HepG2 (cell line): Measurements from ENCODE around the gene TAS2R4. TPM values are rescaled to one million over a fixed set of nuclear protein-coding genes. Genes with fewer than 3 reads are reported as not detected.

Experiments used
- ATAC-seq: fragments of 200-7000 bp; cut with Tn5 transposase; 3 replicates; pipeline ENCODE4 v1.9.1; 2020; ENCODE audit warnings: mild to moderate bottlenecking, moderate library complexity
- BruUV-seq: library from RNA; stranded (reverse); fragments of 400-500 nt; replicated peaks from 2 replicates; lab custom pipeline; 2021; lab: Mats Ljungman, UMichigan
- CTCF ChIA-PET: fragments of 300-600 bp; formaldehyde crosslinking; extraction: SDS; loops from one replicate; lab custom pipeline; 2021; ENCODE audit warnings: low total read pairs, inconsistent platforms, low intra/inter-chr PET ratio; lab: Yijun Ruan, JAX
- POLR2A ChIA-PET: fragments of 350-600 bp; sonication (Branson Sonifier 250); formaldehyde crosslinking; loops from one replicate; lab custom pipeline; 2020; ENCODE audit warnings: antibody characterized with exemption, inconsistent platforms; lab: Yijun Ruan, JAX
- DNase-seq: peaks from one replicate; pipeline ENCODE4 v3.0.0-alpha.2; 2015; ENCODE audit warnings: low spot score
- FAIRE-seq: peaks from 3 replicates; lab custom pipeline; 2011; peaks lifted over from hg19 to GRCh38; lab: Jason Lieb, UNC
- H2AFZ ChIP-seq: one replicate; pipeline ENCODE4 v1.6.1; 2011; ENCODE audit warnings: low read length, inconsistent platforms
- H3K27ac ChIP-seq: fragments of 300-600 bp; 3 replicates; pipeline ENCODE4 v1.8.0; 2011; ENCODE audit warnings: mixed run types, mild to moderate bottlenecking, mixed read lengths, low read length, inconsistent platforms; ENCODE audit not compliant: insufficient read depth; ENCODE audit errors: extremely low read length
- H3K27me3 ChIP-seq, 2 experiments: fragments of 200-600 bp in 1 of 2; 2 replicates in 1 of 2; 3 replicates in 1 of 2; pipeline versions ENCODE4 v1.6.0 to v1.8.0; 2011; ENCODE audit warnings: low read length in 2 of 2, mild to moderate bottlenecking in 2 of 2, moderate library complexity in 2 of 2, inconsistent platforms in 1 of 2; ENCODE audit not compliant: insufficient read depth in 2 of 2, control insufficient read depth in 1 of 2
- H3K36me3 ChIP-seq, 2 experiments: fragments of 200-600 bp in 1 of 2; replicated peaks in 1 of 2; 2 replicates in 1 of 2; 3 replicates in 1 of 2; pipeline versions ENCODE4 v1.5.1 to v1.8.0; 2011; ENCODE audit warnings: low read length in 2 of 2, inconsistent platforms in 1 of 2; ENCODE audit not compliant: insufficient read depth in 2 of 2, control insufficient read depth in 1 of 2
- H3K4me1 ChIP-seq: 2 replicates; pipeline ENCODE4 v1.5.1; 2012; ENCODE audit warnings: low read length, inconsistent platforms; ENCODE audit not compliant: insufficient read depth
- H3K4me2 ChIP-seq: 2 replicates; pipeline ENCODE4 v1.6.0; 2011; ENCODE audit warnings: low read depth, low read length, inconsistent platforms
- H3K4me3 ChIP-seq, 3 experiments: fragments of 200-600 bp in 1 of 3; sonication (generic), shearing (Covaris generic) in 1 of 3; replicated peaks in 1 of 3; 2 replicates each; pipeline ENCODE4 v1.5.1; 2011 to 2016; ENCODE audit warnings: low read length in 3 of 3, inconsistent platforms in 2 of 3, low read depth in 2 of 3, mild to moderate bottlenecking in 2 of 3, control low read depth in 1 of 3, mixed read lengths in 1 of 3; ENCODE audit not compliant: insufficient read depth in 1 of 3
- H3K79me2 ChIP-seq: one replicate; pipeline ENCODE4 v1.6.1; 2011; ENCODE audit warnings: low read length, inconsistent platforms; ENCODE audit not compliant: insufficient read depth
- H3K9ac ChIP-seq: 2 replicates; pipeline ENCODE4 v1.6.0; 2011; ENCODE audit warnings: mild to moderate bottlenecking, low read depth, low read length, inconsistent platforms; ENCODE audit not compliant: insufficient read depth
- H3K9me3 ChIP-seq: 2 replicates; pipeline ENCODE4 v1.5.1; 2012; ENCODE audit warnings: mild to moderate bottlenecking, low read length
- H4K20me1 ChIP-seq: 2 replicates; pipeline ENCODE4 v1.6.0; 2011; ENCODE audit warnings: inconsistent platforms, mild to moderate bottlenecking, low read length, moderate library complexity; ENCODE audit not compliant: insufficient read depth
- HES4 ChIP-seq: sonication (generic); formaldehyde crosslinking; IDR thresholded peaks from 2 replicates; pipeline ENCODE4 v1.9.0; 2021; ENCODE audit warnings: mild to moderate bottlenecking, missing genetic modification reagents, borderline replicate concordance
- HNF4G ChIP-seq, 2 experiments: sonication (generic) in 1 of 2; formaldehyde crosslinking in 1 of 2; IDR thresholded peaks; 2 replicates each; pipeline versions ENCODE4 v1.4.0 to v1.6.1; 2011 to 2020; ENCODE audit warnings: borderline replicate concordance in 2 of 2, low read depth in 2 of 2, mild to moderate bottlenecking in 2 of 2, low read length in 1 of 2, missing genetic modification reagents in 1 of 2, moderate library complexity in 1 of 2
- NFYB ChIP-seq: sonication (generic); formaldehyde crosslinking; IDR thresholded peaks from 2 replicates; pipeline ENCODE4 v1.4.0; 2020; ENCODE audit warnings: missing genetic modification reagents
- STAG1 ChIP-seq: sonication (generic); formaldehyde crosslinking; IDR thresholded peaks from 2 replicates; pipeline ENCODE4 v1.4.0; 2020; ENCODE audit warnings: missing genetic modification reagents
- TBX2 ChIP-seq: sonication (generic); formaldehyde crosslinking; IDR thresholded peaks from 2 replicates; pipeline ENCODE4 v1.5.0; 2020; ENCODE audit warnings: missing genetic modification reagents, mild to moderate bottlenecking, borderline replicate concordance
- ZMYM3 ChIP-seq: sonication (generic); formaldehyde crosslinking; IDR thresholded peaks from 2 replicates; pipeline ENCODE4 v1.5.1; 2020; ENCODE audit warnings: mild to moderate bottlenecking, missing genetic modification reagents
- ZNF431 ChIP-seq: sonication (generic); formaldehyde crosslinking; IDR thresholded peaks from 2 replicates; pipeline ENCODE4 v1.9.0; 2022; ENCODE audit warnings: missing genetic modification reagents, low read depth, mild to moderate bottlenecking, borderline replicate concordance
- ZNF441 ChIP-seq: sonication (generic); formaldehyde crosslinking; IDR thresholded peaks from 2 replicates; pipeline ENCODE4 v1.7.0; 2021; ENCODE audit warnings: missing genetic modification reagents, borderline replicate concordance
- ZNF557 ChIP-seq: sonication (generic); formaldehyde crosslinking; IDR thresholded peaks from 2 replicates; pipeline ENCODE4 v1.4.0; 2020; ENCODE audit warnings: missing genetic modification reagents
- ZNF768 ChIP-seq: sonication (generic); formaldehyde crosslinking; IDR thresholded peaks from 2 replicates; pipeline ENCODE4 v1.4.0; 2020; ENCODE audit warnings: missing genetic modification reagents
- ZNF776 ChIP-seq: sonication (generic); formaldehyde crosslinking; IDR thresholded peaks from 2 replicates; pipeline ENCODE4 v1.4.0; 2020; ENCODE audit warnings: mild to moderate bottlenecking, missing genetic modification reagents
- WGBS: methylation state at CpG from one replicate; pipeline ENCODE4 v1.1.6; 2017; ENCODE audit warnings: low lambda C conversion rate; 5-methylcytosine and 5-hydroxymethylcytosine counted together
- in situ Hi-C: cut with HindIII; loops from 2 replicates; pipeline ENCODE4 v1.10.0; 2017; ENCODE audit warnings: low pct_unique_long_range_greater_than_20kb; ENCODE audit not compliant: extremely low pct_ligation_motif_present
- intact Hi-C: fragments of 100-400 bp; cut with micrococcal nuclease; formaldehyde crosslinking; loops from one replicate; pipeline ENCODE4 v1.10.0; 2022; ENCODE audit not compliant: unreplicated experiment
- polyA plus RNA-seq, 8 experiments: library from polyadenylated mRNA; depleted of rRNA in 3 of 8; stranded (reverse) in 7 of 8; unstranded in 1 of 8; fragments of >200 nt; fragmentation: Illumina TruSeq in 4 of 8; extraction: Trizol in 4 of 8; gene quantifications; 2 replicates each; pipeline versions ENCODE4 v1.2.1 to v1.2.3, GENCODE V29; 2011 to 2016; ENCODE audit warnings: low read depth in 4 of 8, missing spikeins in 1 of 8, mixed read lengths in 1 of 8; ENCODE audit not compliant: insufficient read depth in 1 of 8
- total RNA-seq, 5 experiments: library from RNA; depleted of rRNA; stranded (reverse); fragments of >200 nt; fragmentation: Illumina TruSeq; extraction: Trizol; gene quantifications; 2 replicates each; pipeline ENCODE4 v1.2.3, GENCODE V29; 2016; ENCODE audit warnings: low read depth in 1 of 5
- TF ChIP-seq, protein P1 (sequence below): sonication (generic); formaldehyde crosslinking; IDR thresholded peaks from 2 replicates; pipeline ENCODE4 v1.4.0; 2020; ENCODE audit warnings: missing genetic modification reagents
- TF ChIP-seq, protein P2 (sequence below): IDR thresholded peaks from 2 replicates; pipeline ENCODE4 v1.6.1; 2016; ENCODE audit warnings: low read depth, missing genetic modification reagents, missing compliant biosample characterization
- TF ChIP-seq, protein P3 (sequence below): IDR thresholded peaks from 2 replicates; pipeline ENCODE4 v1.6.1; 2016; ENCODE audit warnings: low read depth

TAS2R4 gene
- total and polyA plus RNA-seq, 2 of the 13 experiments (the other 11 are each of a cell fraction or from before 2014, with no cell fraction given), result 0.71 to 0.80 TPM

DNA sequence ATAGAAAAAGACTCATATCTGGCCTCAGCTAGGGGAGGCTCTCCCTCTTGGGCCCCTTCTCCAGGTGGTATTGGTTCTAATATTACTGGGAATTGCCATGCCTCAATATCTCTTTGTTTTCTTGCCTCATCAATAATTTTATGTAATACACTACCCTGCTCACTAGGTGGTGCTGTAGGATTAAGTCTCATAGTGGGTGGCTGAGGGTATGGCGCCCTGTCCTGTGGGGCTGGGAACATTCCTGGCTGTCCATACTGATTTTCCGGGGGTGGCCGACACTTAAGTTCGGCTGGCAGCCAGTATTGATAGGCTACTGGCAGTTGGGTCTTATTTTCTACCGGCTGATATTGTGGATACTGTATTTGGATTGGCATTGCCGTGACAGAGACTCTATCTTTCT, 21.5 kb upstream of the TAS2R4 start (continued):
- TF ChIP-seq, protein P1, sequence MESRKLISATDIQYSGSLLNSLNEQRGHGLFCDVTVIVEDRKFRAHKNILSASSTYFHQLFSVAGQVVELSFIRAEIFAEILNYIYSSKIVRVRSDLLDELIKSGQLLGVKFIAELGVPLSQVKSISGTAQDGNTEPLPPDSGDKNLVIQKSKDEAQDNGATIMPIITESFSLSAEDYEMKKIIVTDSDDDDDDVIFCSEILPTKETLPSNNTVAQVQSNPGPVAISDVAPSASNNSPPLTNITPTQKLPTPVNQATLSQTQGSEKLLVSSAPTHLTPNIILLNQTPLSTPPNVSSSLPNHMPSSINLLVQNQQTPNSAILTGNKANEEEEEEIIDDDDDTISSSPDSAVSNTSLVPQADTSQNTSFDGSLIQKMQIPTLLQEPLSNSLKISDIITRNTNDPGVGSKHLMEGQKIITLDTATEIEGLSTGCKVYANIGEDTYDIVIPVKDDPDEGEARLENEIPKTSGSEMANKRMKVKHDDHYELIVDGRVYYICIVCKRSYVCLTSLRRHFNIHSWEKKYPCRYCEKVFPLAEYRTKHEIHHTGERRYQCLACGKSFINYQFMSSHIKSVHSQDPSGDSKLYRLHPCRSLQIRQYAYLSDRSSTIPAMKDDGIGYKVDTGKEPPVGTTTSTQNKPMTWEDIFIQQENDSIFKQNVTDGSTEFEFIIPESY, result peak; percentile 70; the same call in 1 of the 2 replicates
- TF ChIP-seq STAG1 (CRISPR knock-in tag) (peak; percentile 44), HES4 (CRISPR knock-in tag) (no peak), ZNF776 (CRISPR knock-in tag) (no peak)
- TF ChIP-seq, protein P2, sequence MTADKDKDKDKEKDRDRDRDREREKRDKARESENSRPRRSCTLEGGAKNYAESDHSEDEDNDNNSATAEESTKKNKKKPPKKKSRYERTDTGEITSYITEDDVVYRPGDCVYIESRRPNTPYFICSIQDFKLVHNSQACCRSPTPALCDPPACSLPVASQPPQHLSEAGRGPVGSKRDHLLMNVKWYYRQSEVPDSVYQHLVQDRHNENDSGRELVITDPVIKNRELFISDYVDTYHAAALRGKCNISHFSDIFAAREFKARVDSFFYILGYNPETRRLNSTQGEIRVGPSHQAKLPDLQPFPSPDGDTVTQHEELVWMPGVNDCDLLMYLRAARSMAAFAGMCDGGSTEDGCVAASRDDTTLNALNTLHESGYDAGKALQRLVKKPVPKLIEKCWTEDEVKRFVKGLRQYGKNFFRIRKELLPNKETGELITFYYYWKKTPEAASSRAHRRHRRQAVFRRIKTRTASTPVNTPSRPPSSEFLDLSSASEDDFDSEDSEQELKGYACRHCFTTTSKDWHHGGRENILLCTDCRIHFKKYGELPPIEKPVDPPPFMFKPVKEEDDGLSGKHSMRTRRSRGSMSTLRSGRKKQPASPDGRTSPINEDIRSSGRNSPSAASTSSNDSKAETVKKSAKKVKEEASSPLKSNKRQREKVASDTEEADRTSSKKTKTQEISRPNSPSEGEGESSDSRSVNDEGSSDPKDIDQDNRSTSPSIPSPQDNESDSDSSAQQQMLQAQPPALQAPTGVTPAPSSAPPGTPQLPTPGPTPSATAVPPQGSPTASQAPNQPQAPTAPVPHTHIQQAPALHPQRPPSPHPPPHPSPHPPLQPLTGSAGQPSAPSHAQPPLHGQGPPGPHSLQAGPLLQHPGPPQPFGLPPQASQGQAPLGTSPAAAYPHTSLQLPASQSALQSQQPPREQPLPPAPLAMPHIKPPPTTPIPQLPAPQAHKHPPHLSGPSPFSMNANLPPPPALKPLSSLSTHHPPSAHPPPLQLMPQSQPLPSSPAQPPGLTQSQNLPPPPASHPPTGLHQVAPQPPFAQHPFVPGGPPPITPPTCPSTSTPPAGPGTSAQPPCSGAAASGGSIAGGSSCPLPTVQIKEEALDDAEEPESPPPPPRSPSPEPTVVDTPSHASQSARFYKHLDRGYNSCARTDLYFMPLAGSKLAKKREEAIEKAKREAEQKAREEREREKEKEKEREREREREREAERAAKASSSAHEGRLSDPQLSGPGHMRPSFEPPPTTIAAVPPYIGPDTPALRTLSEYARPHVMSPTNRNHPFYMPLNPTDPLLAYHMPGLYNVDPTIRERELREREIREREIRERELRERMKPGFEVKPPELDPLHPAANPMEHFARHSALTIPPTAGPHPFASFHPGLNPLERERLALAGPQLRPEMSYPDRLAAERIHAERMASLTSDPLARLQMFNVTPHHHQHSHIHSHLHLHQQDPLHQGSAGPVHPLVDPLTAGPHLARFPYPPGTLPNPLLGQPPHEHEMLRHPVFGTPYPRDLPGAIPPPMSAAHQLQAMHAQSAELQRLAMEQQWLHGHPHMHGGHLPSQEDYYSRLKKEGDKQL (CRISPR knock-in tag), result no peak

DNA sequence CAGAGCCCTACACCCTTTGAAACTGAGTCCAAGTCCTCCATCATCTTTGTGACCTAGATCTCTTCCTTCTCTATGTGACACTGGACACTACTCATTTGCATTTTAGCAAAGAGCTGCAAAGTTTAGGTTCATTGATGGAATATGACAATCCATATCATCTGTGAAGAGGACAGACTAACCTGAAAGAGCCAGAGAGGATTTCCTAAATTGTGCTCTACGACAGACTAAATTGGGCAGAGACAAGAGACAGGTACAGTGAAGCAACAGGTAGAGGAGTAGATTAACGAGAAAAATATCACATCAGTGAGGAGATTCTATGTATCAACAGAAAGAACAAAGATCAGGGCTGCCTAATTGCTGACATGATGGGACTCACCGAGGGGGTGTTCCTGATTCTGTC, 12.7 kb upstream of the TAS2R4 start, which contains the start of gene TAS2R3:
TSS of gene TAS2R3 (plus strand) at position 301 of the 400 bp plus-strand sequence. CDS start at position 363, 62 bp downstream.
- Histone ChIP-seq H3K4me3 (no peak within 1 kb of the TSS), H3K4me2 (no peak within 1 kb of the TSS), H3K36me3 (peaks cover 12 to 48% of the 10 kb centered on the region in 2 experiments; a peak in 4 of 5 replicates), H3K4me1 (no peaks in the 10 kb centered on the region), H3K27ac (no peak within 1 kb of the TSS), H3K9ac (no peak within 1 kb of the TSS), H3K27me3 (no peaks in the 10 kb centered on the region), H3K79me2 (no peaks in the 10 kb centered on the region), H2AFZ (no peak within 1 kb of the TSS), H4K20me1 (no peaks in the 10 kb centered on the region), H3K9me3 (no peaks in the 10 kb centered on the region)
- BruUV-seq, result no TSS peak
- POLR2A ChIA-PET, result no interaction called here
- no peak for ATAC-seq
- CTCF ChIA-PET, result no interaction called here
- FAIRE-seq, result no peak
- intact Hi-C loops, result no loop called here
- in situ Hi-C loops, result no loop called here
- WGBS, result 97% methylated on average over 3 of the region's 3 CpGs
- DNase-seq, result no peak
- TF ChIP-seq ZNF441 (CRISPR knock-in tag) (no peak), HNF4G (IDR thresholded peaks at IDR 0.05; ENCODE audit: borderline replicate concordance, low read depth, low read length) (no peak), HNF4G (CRISPR knock-in tag; IDR thresholded peaks at IDR 0.05; ENCODE audit: borderline replicate concordance, low read depth) (no peak), ZMYM3 (CRISPR knock-in tag) (no peak), TBX2 (CRISPR knock-in tag) (no peak), ZNF431 (CRISPR knock-in tag) (no peak), ZNF768 (CRISPR knock-in tag) (no peak), NFYB (no peak), ZNF557 (CRISPR knock-in tag) (no peak)
- TF ChIP-seq, protein P3, sequence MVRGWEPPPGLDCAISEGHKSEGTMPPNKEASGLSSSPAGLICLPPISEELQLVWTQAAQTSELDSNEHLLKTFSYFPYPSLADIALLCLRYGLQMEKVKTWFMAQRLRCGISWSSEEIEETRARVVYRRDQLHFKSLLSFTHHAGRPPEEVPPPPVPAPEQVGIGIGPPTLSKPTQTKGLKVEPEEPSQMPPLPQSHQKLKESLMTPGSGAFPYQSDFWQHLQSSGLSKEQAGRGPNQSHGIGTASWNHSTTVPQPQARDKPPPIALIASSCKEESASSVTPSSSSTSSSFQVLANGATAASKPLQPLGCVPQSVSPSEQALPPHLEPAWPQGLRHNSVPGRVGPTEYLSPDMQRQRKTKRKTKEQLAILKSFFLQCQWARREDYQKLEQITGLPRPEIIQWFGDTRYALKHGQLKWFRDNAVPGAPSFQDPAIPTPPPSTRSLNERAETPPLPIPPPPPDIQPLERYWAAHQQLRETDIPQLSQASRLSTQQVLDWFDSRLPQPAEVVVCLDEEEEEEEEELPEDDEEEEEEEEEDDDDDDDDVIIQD (CRISPR knock-in tag), result no peak
